ENCODE data around the gene JMJD1C. TPM values are rescaled to one million over a fixed set of nuclear protein-coding genes. Genes with fewer than 3 reads are reported as not detected.

Gene JMJD1C
- total RNA-seq, 1 donor from 2014 or later = 120 TPM

DNA sequence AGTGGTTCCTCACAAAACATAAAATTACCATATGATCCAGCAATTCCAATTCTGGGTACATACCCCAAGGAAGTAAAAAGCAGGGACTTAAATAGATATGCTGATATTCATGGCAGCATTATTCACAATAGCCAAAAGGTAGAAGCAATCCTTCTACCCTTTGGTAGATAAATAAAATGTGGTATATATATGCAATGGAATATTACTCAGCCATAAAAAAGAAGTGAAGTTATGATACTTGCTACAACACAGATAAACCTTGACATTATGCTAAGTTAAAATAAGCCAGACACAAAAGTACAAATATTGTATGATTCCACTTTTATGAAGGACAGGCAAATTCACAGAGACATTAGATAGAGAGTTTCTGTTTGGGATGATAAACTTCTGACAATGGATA lies 13.3 kb downstream of the JMJD1C start:
- DNase-seq (ENCODE audit: extremely low spot score, unreplicated experiment) = no peak
- Mint-ChIP-seq H3K4me3 (ENCODE audit: unreplicated experiment) (no peak overlapping the region), H3K4me1 (ENCODE audit: unreplicated experiment) (peaks cover 31% of the 10 kb centered on the region), H3K36me3 (ENCODE audit: unreplicated experiment) (peaks cover 10% of the 10 kb centered on the region), H3K27me3 (ENCODE audit: unreplicated experiment) (no peaks in the 10 kb centered on the region), H3K27ac (ENCODE audit: unreplicated experiment) (no peak overlapping the region), H3K9me3 (ENCODE audit: unreplicated experiment) (no peaks in the 10 kb centered on the region)
- TF ChIP-seq CTCF (IDR thresholded peaks at IDR 0.05) = no peak

GRCh38 chr10:63446716-63447440 lies 18.9 kb downstream of the JMJD1C start:
- Mint-ChIP-seq H3K9me3 (ENCODE audit: unreplicated experiment) (no peaks in the 10 kb centered on the region), H3K4me3 (ENCODE audit: unreplicated experiment) (no peak overlapping the region), H3K27ac (ENCODE audit: unreplicated experiment) (no peak overlapping the region)

GRCh38 chr10:63441404-63441803 lies 24.4 kb downstream of the JMJD1C start:
- DNase-seq (ENCODE audit: extremely low spot score, unreplicated experiment) = no peak
- TF ChIP-seq CTCF (IDR thresholded peaks at IDR 0.05) = no peak
- H3K4me3 Mint-ChIP-seq (ENCODE audit: unreplicated experiment) = no peak overlapping the region
- H3K4me1 Mint-ChIP-seq (ENCODE audit: unreplicated experiment) = peaks cover 18% of the 10 kb centered on the region
- H3K9me3 Mint-ChIP-seq (ENCODE audit: unreplicated experiment) = no peaks in the 10 kb centered on the region
- no peaks in the 10 kb centered on the region for H3K27me3 Mint-ChIP-seq (ENCODE audit: unreplicated experiment)
- no peaks in the 10 kb centered on the region for H3K36me3 Mint-ChIP-seq (ENCODE audit: unreplicated experiment)
- H3K27ac Mint-ChIP-seq (ENCODE audit: unreplicated experiment) = no peak overlapping the region

More at GRCh38 chr10:63446716-63447440, 18.9 kb downstream of the JMJD1C start:
- peaks cover 11% of the 10 kb centered on the region for H3K4me1 Mint-ChIP-seq (ENCODE audit: unreplicated experiment)
- H3K27me3 Mint-ChIP-seq (ENCODE audit: unreplicated experiment) = no peaks in the 10 kb centered on the region
- TF ChIP-seq CTCF (IDR thresholded peaks at IDR 0.05) = no peak
- DNase-seq (ENCODE audit: extremely low spot score, unreplicated experiment) = no peak
- peaks cover 5% of the 10 kb centered on the region for H3K36me3 Mint-ChIP-seq (ENCODE audit: unreplicated experiment)

DNA sequence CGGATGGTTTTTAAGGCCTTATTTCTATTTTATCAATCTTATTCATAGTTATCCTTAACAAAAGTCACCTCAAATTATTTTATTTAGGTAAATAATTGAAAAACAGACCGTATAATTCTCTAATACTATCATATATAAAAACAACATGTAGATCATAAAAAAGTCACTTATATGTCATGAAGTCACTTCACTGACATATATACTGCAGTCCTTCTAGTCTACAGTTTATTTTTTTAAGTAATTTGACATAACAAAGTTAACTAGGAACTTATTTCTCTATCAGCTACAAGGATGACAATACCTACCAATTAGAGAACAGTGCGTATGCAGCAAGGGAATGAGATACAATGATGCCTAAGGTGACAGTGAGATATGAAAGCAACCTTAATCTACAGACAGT lies 26.2 kb downstream of the JMJD1C start:
- TF ChIP-seq CTCF (IDR thresholded peaks at IDR 0.05) = no peak
- H3K4me1 Mint-ChIP-seq (ENCODE audit: unreplicated experiment) = peaks cover 19% of the 10 kb centered on the region
- H3K9me3 Mint-ChIP-seq (ENCODE audit: unreplicated experiment) = no peaks in the 10 kb centered on the region
- no peaks in the 10 kb centered on the region for H3K36me3 Mint-ChIP-seq (ENCODE audit: unreplicated experiment)
- no peaks in the 10 kb centered on the region for H3K27me3 Mint-ChIP-seq (ENCODE audit: unreplicated experiment)
- no peak for DNase-seq (ENCODE audit: extremely low spot score, unreplicated experiment)
- no peak overlapping the region for H3K27ac Mint-ChIP-seq (ENCODE audit: unreplicated experiment)
- H3K4me3 Mint-ChIP-seq (ENCODE audit: unreplicated experiment) = no peak overlapping the region

- Mint-ChIP-seq H3K9me3 (ENCODE audit: unreplicated experiment) (no peaks in the 10 kb centered on the region), H3K27me3 (ENCODE audit: unreplicated experiment) (no peaks in the 10 kb centered on the region), H3K4me3 (ENCODE audit: unreplicated experiment) (no peak overlapping the region), H3K4me1 (ENCODE audit: unreplicated experiment) (peaks cover 24% of the 10 kb centered on the region), H3K36me3 (ENCODE audit: unreplicated experiment) (no peaks in the 10 kb centered on the region), H3K27ac (ENCODE audit: unreplicated experiment) (no peak overlapping the region)
- TF ChIP-seq CTCF (IDR thresholded peaks at IDR 0.05) = no peak
- DNase-seq (ENCODE audit: extremely low spot score, unreplicated experiment) = no peak
Observed at GRCh38 chr10:63438506-63439498, 27.0 kb downstream of the JMJD1C start.

All from osteocyte (in vitro differentiated cells).